Amniotic stem cell (primary cell): Measurements from ENCODE around the gene TAOK3.
"Not testable (repeated sequence)": the region's sequence is repeated elsewhere in the genome, so short reads cannot be mapped to it uniquely, and the experiment has no call there.

Source experiments
- DNase-seq: peaks from one replicate; lab custom pipeline; 2025; lab: John Stamatoyannopoulos, UW

Gene TAOK3

GRCh38 chr12:118337194-118337838 lies 35.4 kb downstream of the TAOK3 start:
- DNase-seq, result peak; percentile 5

GRCh38 chr12:118336123-118336522 lies 36.6 kb downstream of the TAOK3 start:
- DNase-seq, result no peak

GRCh38 chr12:118334939-118335567 lies 37.7 kb downstream of the TAOK3 start:
- DNase-seq, result no peak

- no peak for DNase-seq
These were observed 38.5 kb downstream of the TAOK3 start for GRCh38 chr12:118334241-118334640.

- DNase-seq, result no peak
These were observed 40.2 kb downstream of the TAOK3 start for GRCh38 chr12:118332511-118332910.

GRCh38 chr12:118330421-118331018 lies 42.2 kb downstream of the TAOK3 start:
- peak; percentile 40 for DNase-seq

GRCh38 chr12:118328486-118329330 lies 44.0 kb downstream of the TAOK3 start:
- no peak for DNase-seq

- no peak for DNase-seq
These were observed 45.3 kb downstream of the TAOK3 start for GRCh38 chr12:118327391-118327790.

- peak; percentile 12 for DNase-seq
These were observed 45.7 kb downstream of the TAOK3 start for GRCh38 chr12:118326991-118327390.

- DNase-seq, result no peak
These were observed 47.6 kb downstream of the TAOK3 start for GRCh38 chr12:118325081-118325480.

- no peak for DNase-seq
These were observed 53.1 kb downstream of the TAOK3 start for GRCh38 chr12:118319627-118320026.

GRCh38 chr12:118318744-118319143 lies 54.0 kb downstream of the TAOK3 start:
- DNase-seq, result no peak

GRCh38 chr12:118317729-118318128 lies 55.0 kb downstream of the TAOK3 start:
- DNase-seq, result no peak

- DNase-seq, result no peak
These were observed 56.9 kb downstream of the TAOK3 start for GRCh38 chr12:118315821-118316220.

- DNase-seq, result no peak
These were observed 60.1 kb downstream of the TAOK3 start for GRCh38 chr12:118312578-118312977.

- DNase-seq, result no peak
These were observed 61.0 kb downstream of the TAOK3 start for GRCh38 chr12:118311666-118312065.

GRCh38 chr12:118310320-118310719 lies 62.4 kb downstream of the TAOK3 start:
- no peak for DNase-seq

- DNase-seq, result not testable (repeated sequence)
These were observed 64.7 kb downstream of the TAOK3 start for GRCh38 chr12:118308006-118308405.

- peak; percentile 63 for DNase-seq
These were observed 65.4 kb downstream of the TAOK3 start for GRCh38 chr12:118307069-118307954.

GRCh38 chr12:118304093-118304492 lies 68.6 kb downstream of the TAOK3 start:
- no peak for DNase-seq

- no peak for DNase-seq
These were observed 70.7 kb downstream of the TAOK3 start for GRCh38 chr12:118302053-118302452.
